ENCODE measurements around the gene UBE4B. TPM values are rescaled to one million over a fixed set of nuclear protein-coding genes. Genes with fewer than 3 reads are reported as not detected.

The UBE4B gene
- total RNA-seq, 4 donors from 2014 or later, result 37.5 to 60.3 (median 51.3) TPM

DNA sequence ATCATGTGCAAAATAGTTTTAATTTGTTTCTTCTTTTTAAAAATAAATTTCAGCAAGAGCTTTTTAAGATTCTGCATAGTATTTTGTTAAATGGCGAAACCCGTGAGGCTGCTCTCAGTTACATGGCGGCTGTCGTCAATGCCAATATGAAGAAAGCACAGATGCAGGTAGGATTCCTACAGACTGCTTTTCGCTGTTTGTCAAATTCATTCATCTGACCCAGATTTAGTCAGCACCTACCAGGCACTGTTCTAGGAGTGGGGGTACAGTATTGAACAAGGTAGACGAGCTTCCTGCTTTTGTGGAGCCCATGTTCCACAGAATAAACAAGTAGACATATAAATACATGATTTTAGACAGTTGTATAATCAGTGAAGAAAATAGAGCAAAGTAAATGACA, 99.6 kb downstream of the UBE4B start:
- H3K27me3 ChIP-seq, result no peaks in the 10 kb centered on the region
- H3K27ac ChIP-seq, result no peak overlapping the region
- intact Hi-C loops (cut with DNase I), result no loop called here
- no peak for TF ChIP-seq POLR2A (IDR thresholded peaks at IDR 0.05)
- TF ChIP-seq, protein P1, sequence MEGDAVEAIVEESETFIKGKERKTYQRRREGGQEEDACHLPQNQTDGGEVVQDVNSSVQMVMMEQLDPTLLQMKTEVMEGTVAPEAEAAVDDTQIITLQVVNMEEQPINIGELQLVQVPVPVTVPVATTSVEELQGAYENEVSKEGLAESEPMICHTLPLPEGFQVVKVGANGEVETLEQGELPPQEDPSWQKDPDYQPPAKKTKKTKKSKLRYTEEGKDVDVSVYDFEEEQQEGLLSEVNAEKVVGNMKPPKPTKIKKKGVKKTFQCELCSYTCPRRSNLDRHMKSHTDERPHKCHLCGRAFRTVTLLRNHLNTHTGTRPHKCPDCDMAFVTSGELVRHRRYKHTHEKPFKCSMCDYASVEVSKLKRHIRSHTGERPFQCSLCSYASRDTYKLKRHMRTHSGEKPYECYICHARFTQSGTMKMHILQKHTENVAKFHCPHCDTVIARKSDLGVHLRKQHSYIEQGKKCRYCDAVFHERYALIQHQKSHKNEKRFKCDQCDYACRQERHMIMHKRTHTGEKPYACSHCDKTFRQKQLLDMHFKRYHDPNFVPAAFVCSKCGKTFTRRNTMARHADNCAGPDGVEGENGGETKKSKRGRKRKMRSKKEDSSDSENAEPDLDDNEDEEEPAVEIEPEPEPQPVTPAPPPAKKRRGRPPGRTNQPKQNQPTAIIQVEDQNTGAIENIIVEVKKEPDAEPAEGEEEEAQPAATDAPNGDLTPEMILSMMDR (IDR thresholded peaks at IDR 0.05), result no peak
- peaks cover 23 to 100% (median 38%) of the 10 kb centered on the region in 3 donors for H3K36me3 ChIP-seq
- 93 to 97% methylated on average over 6 of the region's 6 CpGs for WGBS, 2 donors
- H3K4me1 ChIP-seq, result no peaks in the 10 kb centered on the region
- no peak for DNase-seq
- H3K4me3 ChIP-seq, result no peak overlapping the region
- H3K9me3 ChIP-seq, result no peaks in the 10 kb centered on the region

DNA sequence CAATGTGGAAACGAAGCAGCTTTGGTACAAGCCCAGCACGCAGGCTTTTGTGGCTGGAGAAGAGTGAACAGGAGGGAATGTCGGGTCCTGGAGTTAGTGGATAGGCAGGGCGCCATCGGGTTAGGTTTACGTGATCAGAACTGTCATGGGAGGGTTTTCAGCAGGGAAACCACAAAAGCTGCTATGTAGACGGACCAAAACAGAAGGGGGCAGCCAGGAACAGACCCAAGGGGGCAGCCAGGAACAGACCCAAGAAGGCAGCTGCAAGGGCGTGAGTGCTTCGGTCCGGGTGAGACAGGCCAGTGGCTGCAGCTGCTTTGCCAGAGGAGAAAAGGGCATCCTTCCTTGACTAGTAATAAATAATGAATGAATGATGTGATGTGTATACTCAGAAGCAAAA, 100.1 kb downstream of the UBE4B start:
- WGBS, 2 donors, result 90 to 92% methylated on average over 10 of the region's 10 CpGs
- TF ChIP-seq, protein P1 (IDR thresholded peaks at IDR 0.05), result no peak
- TF ChIP-seq POLR2A (IDR thresholded peaks at IDR 0.05), result no peak
- DNase-seq, result no peak

DNA sequence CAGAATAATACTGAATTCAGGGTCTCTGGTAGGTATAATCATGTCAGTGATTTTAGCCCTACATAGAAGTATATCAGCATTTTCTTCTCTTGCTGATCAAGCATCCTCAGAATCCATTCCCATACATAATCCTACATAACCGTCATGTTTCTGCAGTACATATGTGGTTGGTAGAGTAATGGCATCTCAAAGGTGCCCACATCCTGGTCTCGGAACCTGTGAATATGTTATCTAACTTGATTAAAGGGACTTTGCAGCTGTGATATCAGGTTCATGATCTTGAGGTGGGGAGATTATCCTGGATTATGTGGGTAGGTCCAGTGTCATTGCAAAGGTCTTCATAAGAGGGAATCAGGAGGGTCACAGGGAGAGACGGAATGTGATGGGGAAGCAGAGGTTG, 108.2 kb downstream of the UBE4B start:
- no peaks in the 10 kb centered on the region for H3K4me1 ChIP-seq
- TF ChIP-seq, protein P1 (IDR thresholded peaks at IDR 0.05), result no peak
- TF ChIP-seq POLR2A (IDR thresholded peaks at IDR 0.05), result no peak
- WGBS, 2 donors, result 92 to 98% methylated on average over 3 of the region's 3 CpGs
- intact Hi-C loops (cut with DNase I), result no loop called here
- no peak for DNase-seq
- H3K9me3 ChIP-seq, result no peaks in the 10 kb centered on the region
- peaks cover 4 to 98% (median 5%) of the 10 kb centered on the region in 3 donors for H3K36me3 ChIP-seq
- no peak overlapping the region for H3K4me3 ChIP-seq
- H3K27me3 ChIP-seq, result no peaks in the 10 kb centered on the region
- no peak overlapping the region for H3K27ac ChIP-seq

More for the DNA sequence above, 100.1 kb downstream of the UBE4B start:
- H3K4me3 ChIP-seq, result no peak overlapping the region
- no peaks in the 10 kb centered on the region for H3K27me3 ChIP-seq
- H3K4me1 ChIP-seq, result no peaks in the 10 kb centered on the region
- no peaks in the 10 kb centered on the region for H3K9me3 ChIP-seq
- no peak overlapping the region for H3K27ac ChIP-seq
- intact Hi-C loops (cut with DNase I), result no loop called here
- H3K36me3 ChIP-seq, result peaks cover 23 to 100% (median 38%) of the 10 kb centered on the region in 3 donors

DNA sequence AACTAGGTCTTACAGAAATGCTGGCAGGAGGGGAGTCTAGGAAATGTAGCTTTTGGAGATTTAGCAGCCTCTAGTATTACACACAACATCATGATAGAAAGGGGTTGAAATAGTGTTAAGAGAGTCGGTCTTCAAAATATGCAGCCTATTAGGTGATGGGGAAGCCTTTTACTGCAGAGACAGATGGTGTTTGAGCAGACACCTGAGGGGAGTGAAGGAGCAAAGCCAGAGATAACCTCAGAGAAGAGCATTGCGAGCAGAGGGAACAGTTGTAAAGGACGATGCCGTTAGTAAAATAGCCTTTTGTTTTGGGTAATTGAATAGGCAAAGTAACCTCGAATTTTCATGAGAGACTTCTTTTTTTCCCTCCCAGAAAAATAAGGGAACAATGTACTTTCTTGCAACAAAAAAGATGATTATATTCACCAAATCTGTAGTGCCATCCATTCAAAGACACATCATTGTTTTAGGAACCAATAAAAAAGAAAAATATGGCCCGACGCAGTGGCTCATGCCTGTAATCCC, 111.3 kb downstream of the UBE4B start:
- H3K27me3 ChIP-seq, result no peaks in the 10 kb centered on the region
- no peak for DNase-seq
- WGBS, 2 donors, result 88 to 93% methylated on average over 7 of the region's 7 CpGs
- H3K9me3 ChIP-seq, result no peaks in the 10 kb centered on the region
- intact Hi-C loops (cut with DNase I), result no loop called here
- H3K27ac ChIP-seq, result no peak overlapping the region
- no peak overlapping the region for H3K4me3 ChIP-seq
- no peaks in the 10 kb centered on the region for H3K4me1 ChIP-seq
- TF ChIP-seq, protein P1 (IDR thresholded peaks at IDR 0.05), result no peak
- TF ChIP-seq POLR2A (IDR thresholded peaks at IDR 0.05), result no peak
- H3K36me3 ChIP-seq, result peaks cover 0 to 96% (median 4%) of the 10 kb centered on the region in 3 donors

DNA sequence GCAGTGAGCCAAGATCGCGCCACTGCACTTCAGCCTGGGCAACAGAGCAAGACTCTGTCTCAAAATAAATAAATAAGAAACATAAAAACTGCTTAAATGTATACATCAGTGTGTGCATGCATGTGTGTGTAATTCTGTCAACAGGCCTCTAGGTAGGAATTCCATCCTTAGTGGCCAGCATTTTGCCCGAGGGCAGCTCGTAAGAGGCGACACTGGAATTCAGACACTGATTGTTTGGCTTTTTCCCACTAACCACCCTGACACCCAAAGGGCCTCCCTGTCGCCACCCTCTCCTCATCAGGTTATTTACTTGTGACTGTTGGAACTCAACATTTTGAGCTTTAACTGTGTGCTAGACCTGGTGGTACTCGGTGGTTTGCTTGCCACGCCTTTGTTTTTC, 113.6 kb downstream of the UBE4B start:
- H3K36me3 ChIP-seq, result peaks cover 0 to 95% (median 4%) of the 10 kb centered on the region in 3 donors
- no peaks in the 10 kb centered on the region for H3K4me1 ChIP-seq
- DNase-seq, result no peak
- 90 to 94% methylated on average over 7 to 8 of the region's 8 CpGs for WGBS, 2 donors
- no peaks in the 10 kb centered on the region for H3K9me3 ChIP-seq
- no peak for TF ChIP-seq POLR2A (IDR thresholded peaks at IDR 0.05)
- TF ChIP-seq, protein P1 (IDR thresholded peaks at IDR 0.05), result no peak
- no peaks in the 10 kb centered on the region for H3K27me3 ChIP-seq
- intact Hi-C loops (cut with DNase I), result no loop called here
- H3K27ac ChIP-seq, result no peak overlapping the region
- no peak overlapping the region for H3K4me3 ChIP-seq

Measured in esophagus squamous epithelium (tissue), 5 donors.